Ishikawa (cell line): ENCODE measurements around the gene COL13A1.

Source experiments
- CEBPB ChIP-seq: IDR thresholded peaks from 2 replicates; pipeline ENCODE4 v1.6.1; 2012
- CREB1 ChIP-seq: IDR thresholded peaks from 2 replicates; pipeline ENCODE4 v1.6.1; 2012; ENCODE audit warnings: low read depth
- EGR1 ChIP-seq: IDR thresholded peaks from 2 replicates; pipeline ENCODE4 v1.6.1; 2012
- EP300 ChIP-seq: IDR thresholded peaks from 2 replicates; pipeline ENCODE4 v1.6.1; 2012; ENCODE audit warnings: borderline replicate concordance
- FOXM1 ChIP-seq: IDR thresholded peaks from 2 replicates; pipeline ENCODE4 v1.6.1; 2012; ENCODE audit warnings: low read depth, borderline replicate concordance
- MAX ChIP-seq: IDR thresholded peaks from 2 replicates; pipeline ENCODE4 v1.6.1; 2012
- NFIC ChIP-seq: IDR thresholded peaks from 2 replicates; pipeline ENCODE4 v1.6.1; 2012
- RAD21 ChIP-seq: IDR thresholded peaks from 2 replicates; pipeline ENCODE4 v1.6.1; 2012; ENCODE audit warnings: low read depth
- TAF1 ChIP-seq: IDR thresholded peaks from 2 replicates; pipeline ENCODE4 v1.6.1; 2012; ENCODE audit warnings: low read depth, mild to moderate bottlenecking
- TCF12 ChIP-seq: IDR thresholded peaks from 2 replicates; pipeline ENCODE4 v1.6.1; 2012; ENCODE audit warnings: low read depth
- TEAD4 ChIP-seq: IDR thresholded peaks from 2 replicates; pipeline ENCODE4 v1.6.1; 2012
- YY1 ChIP-seq: IDR thresholded peaks from 2 replicates; pipeline ENCODE4 v1.6.1; 2012; ENCODE audit warnings: low read depth
- ZBTB7A ChIP-seq: IDR thresholded peaks from 2 replicates; pipeline ENCODE4 v1.6.1; 2012; ENCODE audit warnings: low read depth
- TF ChIP-seq, protein P1 (sequence below): IDR thresholded peaks from 2 replicates; pipeline ENCODE4 v1.6.1; 2012; ENCODE audit warnings: low read depth, mild to moderate bottlenecking
- TF ChIP-seq, protein P2 (sequence below): IDR thresholded peaks from 2 replicates; pipeline ENCODE4 v1.6.1; 2012

The COL13A1 gene

DNA sequence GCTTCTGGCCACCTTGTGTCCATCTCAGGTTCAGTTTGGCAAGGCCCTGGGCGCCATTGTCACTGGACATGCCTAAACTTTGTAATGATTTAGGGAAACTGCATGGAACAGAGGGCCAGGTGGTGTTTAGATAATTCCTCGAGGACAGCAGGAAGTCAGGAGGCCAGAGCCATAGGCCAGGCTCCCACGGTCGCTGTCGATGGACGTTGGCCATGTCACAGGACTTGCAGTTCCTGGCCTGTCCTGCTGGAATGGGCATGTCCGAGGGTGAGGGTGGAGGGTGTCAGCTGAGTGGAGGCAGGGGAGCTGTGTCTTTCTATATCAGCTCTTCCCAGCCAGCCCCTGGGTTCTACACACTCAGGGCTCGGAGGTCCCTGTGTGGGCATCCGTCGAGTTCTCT, 143.1 kb downstream of the COL13A1 start:
- TF ChIP-seq CREB1 (no peak), FOXM1 (no peak), ZBTB7A (no peak), CEBPB (no peak), RAD21 (no peak), MAX (no peak), TAF1 (no peak), YY1 (no peak), TCF12 (no peak), EP300 (no peak), NFIC (no peak), TEAD4 (no peak)
- TF ChIP-seq, protein P1, sequence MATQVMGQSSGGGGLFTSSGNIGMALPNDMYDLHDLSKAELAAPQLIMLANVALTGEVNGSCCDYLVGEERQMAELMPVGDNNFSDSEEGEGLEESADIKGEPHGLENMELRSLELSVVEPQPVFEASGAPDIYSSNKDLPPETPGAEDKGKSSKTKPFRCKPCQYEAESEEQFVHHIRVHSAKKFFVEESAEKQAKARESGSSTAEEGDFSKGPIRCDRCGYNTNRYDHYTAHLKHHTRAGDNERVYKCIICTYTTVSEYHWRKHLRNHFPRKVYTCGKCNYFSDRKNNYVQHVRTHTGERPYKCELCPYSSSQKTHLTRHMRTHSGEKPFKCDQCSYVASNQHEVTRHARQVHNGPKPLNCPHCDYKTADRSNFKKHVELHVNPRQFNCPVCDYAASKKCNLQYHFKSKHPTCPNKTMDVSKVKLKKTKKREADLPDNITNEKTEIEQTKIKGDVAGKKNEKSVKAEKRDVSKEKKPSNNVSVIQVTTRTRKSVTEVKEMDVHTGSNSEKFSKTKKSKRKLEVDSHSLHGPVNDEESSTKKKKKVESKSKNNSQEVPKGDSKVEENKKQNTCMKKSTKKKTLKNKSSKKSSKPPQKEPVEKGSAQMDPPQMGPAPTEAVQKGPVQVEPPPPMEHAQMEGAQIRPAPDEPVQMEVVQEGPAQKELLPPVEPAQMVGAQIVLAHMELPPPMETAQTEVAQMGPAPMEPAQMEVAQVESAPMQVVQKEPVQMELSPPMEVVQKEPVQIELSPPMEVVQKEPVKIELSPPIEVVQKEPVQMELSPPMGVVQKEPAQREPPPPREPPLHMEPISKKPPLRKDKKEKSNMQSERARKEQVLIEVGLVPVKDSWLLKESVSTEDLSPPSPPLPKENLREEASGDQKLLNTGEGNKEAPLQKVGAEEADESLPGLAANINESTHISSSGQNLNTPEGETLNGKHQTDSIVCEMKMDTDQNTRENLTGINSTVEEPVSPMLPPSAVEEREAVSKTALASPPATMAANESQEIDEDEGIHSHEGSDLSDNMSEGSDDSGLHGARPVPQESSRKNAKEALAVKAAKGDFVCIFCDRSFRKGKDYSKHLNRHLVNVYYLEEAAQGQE: no peak
- TF ChIP-seq, protein P2, sequence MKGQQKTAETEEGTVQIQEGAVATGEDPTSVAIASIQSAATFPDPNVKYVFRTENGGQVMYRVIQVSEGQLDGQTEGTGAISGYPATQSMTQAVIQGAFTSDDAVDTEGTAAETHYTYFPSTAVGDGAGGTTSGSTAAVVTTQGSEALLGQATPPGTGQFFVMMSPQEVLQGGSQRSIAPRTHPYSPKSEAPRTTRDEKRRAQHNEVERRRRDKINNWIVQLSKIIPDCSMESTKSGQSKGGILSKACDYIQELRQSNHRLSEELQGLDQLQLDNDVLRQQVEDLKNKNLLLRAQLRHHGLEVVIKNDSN: no peak

DNA sequence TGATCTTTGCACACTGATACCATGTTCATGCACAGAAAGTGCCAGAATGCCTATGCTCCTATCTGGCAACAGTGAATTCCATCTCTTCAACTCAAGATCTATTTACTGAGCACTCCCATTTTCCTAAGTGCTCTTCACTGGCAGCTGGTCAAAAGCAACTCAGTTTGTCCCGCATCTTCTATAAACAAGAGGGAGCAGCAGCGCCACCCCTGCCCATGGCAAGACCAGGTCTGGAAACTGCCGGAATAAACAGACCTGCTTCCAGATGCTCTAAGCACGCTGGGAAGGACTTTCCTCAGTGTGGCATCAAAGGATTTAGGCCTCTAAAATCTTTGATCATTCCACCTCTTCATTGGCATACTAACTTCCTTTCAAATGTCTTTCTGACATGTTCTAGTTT, 146.6 kb downstream of the COL13A1 start:
- TF ChIP-seq ZBTB7A (no peak), EP300 (no peak), FOXM1 (no peak), TAF1 (no peak), TCF12 (no peak), EGR1 (no peak), MAX (no peak), CREB1 (no peak), CEBPB (no peak)
- TF ChIP-seq, protein P2: no peak

DNA sequence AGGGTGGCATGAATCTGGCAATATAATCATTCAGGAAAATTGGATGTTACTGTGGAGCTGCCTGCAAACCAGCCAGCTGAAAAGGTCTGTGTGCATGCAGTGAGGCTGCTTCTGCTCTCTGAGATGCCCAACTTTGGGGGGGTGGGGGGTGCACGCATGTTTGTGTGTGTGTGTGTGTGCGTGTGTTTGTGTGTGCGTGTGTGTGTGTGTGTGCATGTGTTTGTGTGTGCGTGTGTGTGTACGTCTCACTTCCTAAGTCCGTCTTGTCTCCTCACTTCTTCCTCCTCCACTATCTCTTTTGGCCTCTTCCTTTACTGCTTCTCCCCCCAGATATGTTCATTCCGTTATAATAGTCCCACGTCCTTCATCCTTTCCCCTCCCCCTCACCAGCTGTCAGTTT, 148.1 kb downstream of the COL13A1 start:
- TF ChIP-seq RAD21: no peak
- TF ChIP-seq, protein P1: no peak
- no peak for TF ChIP-seq MAX
- TF ChIP-seq ZBTB7A: no peak
- no peak for TF ChIP-seq EGR1
- no peak for TF ChIP-seq TCF12
- no peak for TF ChIP-seq CEBPB

- TF ChIP-seq YY1: no peak
- TF ChIP-seq, protein P2: no peak
- TF ChIP-seq, protein P1: no peak
- TF ChIP-seq EGR1: no peak
Observed at GRCh38 chr10:69951658-69952057, 150.0 kb downstream of the COL13A1 start.
